Natural killer cell treated with Interleukin-12 subunit alpha and Interleukin-12 subunit beta and Interleukin-15 and Interleukin-18, amount 100 ng/mL, for 72 hours (primary cell): ENCODE data around the gene CREB5. TPM values are rescaled to one million over a fixed set of nuclear protein-coding genes. Genes with fewer than 3 reads are reported as not detected.

Source experiments
- ATAC-seq, 2 donors: fragments of 150-1000 bp; cut with Tn5 transposase in 1 of 2; sonication (Bioruptor Pico), chemical (Tn5 transposase) in 1 of 2; 2 replicates each; pipeline ENCODE4 v1.10.0; 2021
- DNase-seq: peaks from one replicate; pipeline ENCODE4 v3.0.0; 2022; ENCODE audit warnings: low spot score
- H3K27ac Mint-ChIP-seq, 2 donors: 1 replicate in 1 of 2; 2 replicates in 1 of 2; pipeline ENCODE4 v1.8.0; 2022; ENCODE audit warnings: mixed read lengths in 2 of 2, mild to moderate bottlenecking in 1 of 2, moderate library complexity in 1 of 2
- H3K27me3 Mint-ChIP-seq, 2 donors: 1 replicate in 1 of 2; 2 replicates in 1 of 2; pipeline ENCODE4 v1.8.0; 2022; ENCODE audit warnings: mixed read lengths in 2 of 2
- H3K36me3 Mint-ChIP-seq: one replicate; pipeline ENCODE4 v1.8.0; 2022; ENCODE audit warnings: mixed read lengths
- H3K4me1 Mint-ChIP-seq, 2 donors: 1 replicate in 1 of 2; 2 replicates in 1 of 2; pipeline ENCODE4 v1.8.0; 2022; ENCODE audit warnings: low read depth in 2 of 2, mixed read lengths in 2 of 2, mild to moderate bottlenecking in 1 of 2
- H3K4me3 Mint-ChIP-seq: one replicate; pipeline ENCODE4 v1.8.0; 2022; ENCODE audit warnings: mixed read lengths
- H3K9me3 Mint-ChIP-seq: 2 replicates; pipeline ENCODE4 v1.8.0; 2022; ENCODE audit warnings: mixed read lengths
- total RNA-seq, 2 donors: library from RNA; stranded (reverse); gene quantifications; one replicate each; pipeline ENCODE4 v1.2.3, GENCODE V29; 2022

CREB5 gene
- total RNA-seq, 2 donors from 2014 or later: 0.62 TPM; not detected in 1

GRCh38 chr7:28678431-28678965 lies 266.2 kb downstream of the CREB5 start:
- no peak overlapping the region for H3K27ac Mint-ChIP-seq

GRCh38 chr7:28681693-28682310 lies 269.5 kb downstream of the CREB5 start:
- Mint-ChIP-seq H3K4me1 (no peaks in the 10 kb centered on the region), H3K36me3 (no peaks in the 10 kb centered on the region), H3K27ac (no peak overlapping the region), H3K4me3 (no peak overlapping the region), H3K9me3 (no peaks in the 10 kb centered on the region), H3K27me3 (peaks cover 13 to 25% of the 10 kb centered on the region in 2 donors)
- ATAC-seq (no peak), DNase-seq (no peak)

More at GRCh38 chr7:28678431-28678965, 266.2 kb downstream of the CREB5 start:
- Mint-ChIP-seq H3K27me3 (peaks cover 22 to 25% of the 10 kb centered on the region in 2 donors), H3K9me3 (no peaks in the 10 kb centered on the region), H3K4me1 (no peaks in the 10 kb centered on the region), H3K36me3 (no peaks in the 10 kb centered on the region), H3K4me3 (no peak overlapping the region)
- ATAC-seq: no peak
- DNase-seq: no peak

- no peaks in the 10 kb centered on the region for H3K4me1 Mint-ChIP-seq
- H3K4me3 Mint-ChIP-seq: no peak overlapping the region
- peaks cover 13 to 21% of the 10 kb centered on the region in 2 donors for H3K27me3 Mint-ChIP-seq
- DNase-seq: no peak
- H3K9me3 Mint-ChIP-seq: no peaks in the 10 kb centered on the region
- H3K36me3 Mint-ChIP-seq: no peaks in the 10 kb centered on the region
- ATAC-seq: no peak
- H3K27ac Mint-ChIP-seq: no peak overlapping the region
Measured at GRCh38 chr7:28682801-28683200, 270.5 kb downstream of the CREB5 start.

- H3K4me3 Mint-ChIP-seq: no peak overlapping the region
- no peak for DNase-seq
- no peak for ATAC-seq
- H3K27me3 Mint-ChIP-seq: peaks cover 13 to 21% of the 10 kb centered on the region in 2 donors
- H3K9me3 Mint-ChIP-seq: no peaks in the 10 kb centered on the region
- no peaks in the 10 kb centered on the region for H3K4me1 Mint-ChIP-seq
- no peak overlapping the region for H3K27ac Mint-ChIP-seq
- H3K36me3 Mint-ChIP-seq: no peaks in the 10 kb centered on the region
Measured at GRCh38 chr7:28684650-28685241, 272.4 kb downstream of the CREB5 start.

- H3K27me3 Mint-ChIP-seq: peaks cover 13 to 21% of the 10 kb centered on the region in 2 donors
- no peaks in the 10 kb centered on the region for H3K9me3 Mint-ChIP-seq
- no peak overlapping the region for H3K27ac Mint-ChIP-seq
- ATAC-seq: no peak
- H3K4me3 Mint-ChIP-seq: no peak overlapping the region
- DNase-seq: no peak
- no peaks in the 10 kb centered on the region for H3K4me1 Mint-ChIP-seq
- no peaks in the 10 kb centered on the region for H3K36me3 Mint-ChIP-seq
Measured at GRCh38 chr7:28685242-28685643, 272.9 kb downstream of the CREB5 start.

DNA sequence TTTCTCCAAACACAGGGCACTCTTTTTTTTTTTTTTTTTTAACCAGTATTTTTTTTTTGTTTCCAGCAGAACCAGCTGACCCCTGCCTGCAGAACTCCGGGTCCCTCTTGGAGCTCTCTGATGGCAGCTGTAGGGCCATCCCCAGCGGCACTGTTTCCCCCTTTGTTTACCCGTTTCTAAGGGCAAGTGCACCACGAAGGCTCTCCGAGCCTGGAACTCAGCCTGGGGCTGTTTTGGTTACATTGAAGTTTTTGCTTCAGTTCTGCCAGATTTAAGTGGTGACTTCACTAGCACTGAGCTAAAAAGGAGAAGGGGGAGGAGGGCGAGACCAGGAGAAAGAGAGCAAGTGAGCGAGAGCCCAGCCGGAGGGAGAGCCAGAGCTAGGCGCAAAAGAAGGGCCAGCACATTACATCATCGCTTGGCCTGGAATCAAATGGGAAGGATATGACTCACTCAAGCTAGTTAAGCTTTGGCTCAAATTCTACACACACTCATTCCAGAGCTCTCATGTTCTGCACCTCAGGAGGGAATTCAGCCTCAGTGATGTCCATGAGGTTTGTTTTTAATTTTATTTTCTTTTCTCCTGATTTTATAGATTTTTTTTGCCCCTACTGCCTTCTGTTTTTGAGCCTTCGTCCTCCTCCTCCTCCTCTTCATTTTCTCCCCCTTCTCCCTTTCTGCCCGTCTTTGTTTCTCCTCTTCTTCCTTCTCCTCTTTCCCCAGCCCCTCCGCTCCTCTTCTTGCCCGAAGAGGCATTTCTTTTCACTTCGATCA lies 273.5 kb downstream of the CREB5 start:
- no peaks in the 10 kb centered on the region for H3K36me3 Mint-ChIP-seq
- no peaks in the 10 kb centered on the region for H3K9me3 Mint-ChIP-seq
- ATAC-seq (peak; percentile 51 to 61), DNase-seq (no peak)
- no peak overlapping the region for H3K4me3 Mint-ChIP-seq
- no peaks in the 10 kb centered on the region for H3K4me1 Mint-ChIP-seq
- no peak overlapping the region for H3K27ac Mint-ChIP-seq
- peaks cover 18 to 20% of the 10 kb centered on the region in 2 donors for H3K27me3 Mint-ChIP-seq

GRCh38 chr7:28686418-28686800 lies 274.1 kb downstream of the CREB5 start:
- H3K27me3 Mint-ChIP-seq: peaks cover 19% of the 10 kb centered on the region in 2 donors
- H3K27ac Mint-ChIP-seq: no peak overlapping the region
- no peaks in the 10 kb centered on the region for H3K9me3 Mint-ChIP-seq
- DNase-seq (no peak), ATAC-seq (no peak)
- H3K4me3 Mint-ChIP-seq: no peak overlapping the region
- no peaks in the 10 kb centered on the region for H3K4me1 Mint-ChIP-seq
- H3K36me3 Mint-ChIP-seq: no peaks in the 10 kb centered on the region

- Mint-ChIP-seq H3K27me3 (peaks cover 19% of the 10 kb centered on the region in 2 donors), H3K9me3 (no peaks in the 10 kb centered on the region), H3K4me3 (no peak overlapping the region), H3K27ac (no peak overlapping the region), H3K36me3 (no peaks in the 10 kb centered on the region), H3K4me1 (no peaks in the 10 kb centered on the region)
- ATAC-seq (no peak), DNase-seq (no peak)
Measured at GRCh38 chr7:28687537-28687936, 275.2 kb downstream of the CREB5 start.

GRCh38 chr7:28688174-28688573 lies 275.9 kb downstream of the CREB5 start:
- no peaks in the 10 kb centered on the region for H3K4me1 Mint-ChIP-seq
- no peak for DNase-seq
- H3K27ac Mint-ChIP-seq: no peak overlapping the region
- ATAC-seq: no peak
- H3K9me3 Mint-ChIP-seq: no peaks in the 10 kb centered on the region
- peaks cover 13 to 14% of the 10 kb centered on the region in 2 donors for H3K27me3 Mint-ChIP-seq
- no peaks in the 10 kb centered on the region for H3K36me3 Mint-ChIP-seq
- no peak overlapping the region for H3K4me3 Mint-ChIP-seq

GRCh38 chr7:28688651-28689050 lies 276.3 kb downstream of the CREB5 start:
- ATAC-seq (no peak), DNase-seq (no peak)
- Mint-ChIP-seq H3K4me1 (no peaks in the 10 kb centered on the region), H3K9me3 (no peaks in the 10 kb centered on the region), H3K4me3 (no peak overlapping the region), H3K27ac (no peak overlapping the region), H3K27me3 (peaks cover 8 to 11% of the 10 kb centered on the region in 2 donors), H3K36me3 (no peaks in the 10 kb centered on the region)

DNA sequence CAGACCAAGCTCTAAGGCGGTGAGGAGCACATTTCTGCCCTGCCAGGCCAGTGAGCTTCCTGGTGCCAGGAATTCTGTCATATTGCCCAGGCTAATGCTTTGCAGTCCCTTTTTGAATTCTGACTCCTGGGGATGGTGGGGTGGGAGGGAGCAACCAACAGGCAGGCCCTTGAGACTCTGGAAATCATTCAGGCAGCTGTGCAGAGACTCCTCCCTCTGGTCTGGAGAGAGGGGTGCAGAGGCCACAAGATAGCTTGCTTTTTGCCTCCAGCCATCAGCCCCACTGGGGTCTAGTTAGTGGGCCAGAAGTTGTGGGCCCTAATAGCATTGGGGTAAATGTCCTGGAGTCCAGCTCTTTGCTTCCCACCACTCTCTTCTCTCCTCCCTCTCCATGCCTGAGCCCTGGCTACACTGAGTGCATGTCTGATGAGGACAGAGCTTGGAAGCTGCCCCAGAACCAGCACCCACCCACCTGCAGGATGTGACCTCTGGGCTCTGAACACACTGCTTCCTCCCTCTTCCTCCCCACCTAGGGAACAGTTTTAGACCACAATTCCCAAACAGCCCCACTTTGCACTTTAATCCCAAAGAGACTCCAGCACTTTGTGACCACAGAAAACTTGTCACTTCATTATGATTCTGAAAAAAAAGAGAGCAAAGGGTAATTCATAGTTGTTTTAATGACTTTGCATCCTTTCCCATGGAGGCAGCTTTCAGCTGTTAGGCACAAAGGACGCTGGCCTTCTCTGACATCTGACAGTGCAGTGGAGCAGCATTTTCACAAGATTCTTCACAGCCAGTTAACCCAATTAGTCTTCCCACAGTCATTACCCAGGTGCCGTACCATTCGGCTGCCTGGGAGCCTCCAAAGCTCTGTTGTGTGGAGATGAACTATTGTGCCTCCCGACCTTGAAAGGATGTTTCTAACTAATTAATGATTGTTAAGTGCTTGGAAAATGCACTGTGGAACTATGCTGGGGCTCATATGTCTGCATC lies 283.3 kb downstream of the CREB5 start:
- Mint-ChIP-seq H3K4me3 (no peak overlapping the region), H3K4me1 (no peaks in the 10 kb centered on the region), H3K27ac (no peak overlapping the region), H3K27me3 (peaks cover 4 to 9% of the 10 kb centered on the region in 2 donors), H3K36me3 (no peaks in the 10 kb centered on the region), H3K9me3 (no peaks in the 10 kb centered on the region)
- DNase-seq (no peak), ATAC-seq (peak in 1 of 2 donors; percentile 54)

DNA sequence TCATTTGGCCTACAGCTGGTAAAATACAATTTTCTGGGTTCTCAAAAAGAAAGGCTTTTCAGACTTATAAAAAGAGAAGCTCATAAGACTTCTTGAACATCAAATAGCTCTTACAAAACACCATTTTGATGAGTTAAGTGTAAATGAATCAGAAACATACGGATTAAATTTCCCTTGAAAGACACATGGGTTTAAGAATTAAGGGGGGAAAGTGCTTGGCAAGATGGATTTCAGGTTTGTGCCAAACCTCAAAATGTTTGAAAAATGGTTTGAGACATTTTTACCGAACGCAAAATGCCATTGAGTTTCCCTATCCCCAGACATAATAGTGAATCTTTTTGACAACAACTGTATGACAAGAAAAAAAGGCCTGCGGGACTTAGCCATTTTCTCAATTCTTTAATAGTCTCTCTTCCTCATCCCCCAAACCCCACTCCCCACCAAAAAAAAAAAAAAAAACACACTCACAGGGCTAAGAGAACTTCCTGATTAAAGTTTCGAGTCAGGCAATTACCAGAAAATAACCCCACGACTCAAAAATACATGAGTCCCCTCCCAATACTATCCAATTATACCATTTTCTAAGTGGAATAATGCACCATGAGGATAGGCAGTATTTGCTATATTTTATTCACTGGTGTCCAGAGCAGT lies 285.7 kb downstream of the CREB5 start:
- H3K4me3 Mint-ChIP-seq: no peak overlapping the region
- DNase-seq: no peak
- H3K36me3 Mint-ChIP-seq: no peaks in the 10 kb centered on the region
- peaks cover 8% of the 10 kb centered on the region in 2 donors for H3K27me3 Mint-ChIP-seq
- ATAC-seq: no peak
- H3K27ac Mint-ChIP-seq: no peak overlapping the region
- H3K4me1 Mint-ChIP-seq: no peaks in the 10 kb centered on the region
- H3K9me3 Mint-ChIP-seq: no peaks in the 10 kb centered on the region

GRCh38 chr7:28698840-28699239 lies 286.5 kb downstream of the CREB5 start:
- Mint-ChIP-seq H3K9me3 (no peaks in the 10 kb centered on the region), H3K4me3 (no peak overlapping the region), H3K27me3 (peaks cover 10 to 13% of the 10 kb centered on the region in 2 donors), H3K36me3 (no peaks in the 10 kb centered on the region), H3K27ac (no peak overlapping the region), H3K4me1 (no peaks in the 10 kb centered on the region)
- ATAC-seq (no peak), DNase-seq (no peak)
